ENCODE measurements around the gene PSMB9.
"Not testable (repeated sequence)": the region's sequence is repeated elsewhere in the genome, so short reads cannot be mapped to it uniquely, and the experiment has no call there.

Gene PSMB9

GRCh38 chr6:32853541-32854375 is at the start of gene PSMB9, which contains the start of gene TAP1:
PSMB9 (plus strand) TSS chr6:32854192; CDS start chr6:32854230, 38 bp downstream.
TAP1 (minus strand) TSS chr6:32853704; CDS start chr6:32853636, 68 bp downstream.
- DNase-seq = no peak

DNA sequence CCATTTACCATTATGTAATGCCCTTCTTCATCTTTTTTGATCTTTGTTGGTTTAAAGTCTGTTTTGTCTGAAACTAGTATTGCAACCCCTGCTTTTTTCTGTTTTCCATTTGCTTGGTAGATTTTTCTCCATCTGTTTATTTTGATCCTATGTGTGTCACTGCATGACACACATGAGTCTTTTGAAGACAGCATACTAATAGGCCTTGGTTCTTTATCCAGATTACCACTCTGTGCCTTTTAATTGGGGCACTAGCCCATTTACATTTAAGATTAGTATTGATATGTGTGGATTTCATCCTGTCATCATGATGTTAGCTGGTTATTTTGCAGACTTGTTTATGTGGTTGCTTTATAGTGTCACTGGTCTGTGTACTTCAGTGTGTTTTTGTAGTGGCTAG is 48.6 kb upstream of the PSMB9 start:
- not testable (repeated sequence) for DNase-seq

DNA sequence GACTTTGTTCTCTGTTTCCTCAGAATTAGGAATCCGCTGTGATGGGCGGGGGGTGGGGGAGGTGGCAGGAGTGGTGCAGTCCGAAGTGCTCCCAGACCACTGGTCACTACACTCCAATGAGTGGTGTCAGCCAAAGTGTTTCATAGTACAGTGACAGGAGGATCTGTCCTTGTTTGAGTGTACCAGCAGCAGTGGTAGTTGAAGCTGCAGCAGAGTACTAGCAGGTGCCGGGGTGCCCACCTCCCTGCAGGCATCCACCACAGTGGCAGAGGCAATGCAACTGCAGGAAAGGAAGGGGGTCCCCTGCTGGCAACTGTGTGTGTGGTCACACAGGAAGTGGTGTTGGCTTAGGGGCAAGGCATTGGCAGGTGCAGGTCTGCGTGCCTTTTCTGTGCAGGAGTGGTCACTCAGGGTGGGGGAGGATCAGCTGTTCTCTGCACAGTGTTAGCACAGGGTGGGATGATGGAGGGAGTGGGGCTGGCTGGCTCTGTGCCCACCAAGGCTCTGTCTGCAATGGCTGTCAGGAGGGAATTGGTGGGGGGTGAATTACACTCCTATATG is 46.9 kb upstream of the PSMB9 start:
- no peak for DNase-seq

DNA sequence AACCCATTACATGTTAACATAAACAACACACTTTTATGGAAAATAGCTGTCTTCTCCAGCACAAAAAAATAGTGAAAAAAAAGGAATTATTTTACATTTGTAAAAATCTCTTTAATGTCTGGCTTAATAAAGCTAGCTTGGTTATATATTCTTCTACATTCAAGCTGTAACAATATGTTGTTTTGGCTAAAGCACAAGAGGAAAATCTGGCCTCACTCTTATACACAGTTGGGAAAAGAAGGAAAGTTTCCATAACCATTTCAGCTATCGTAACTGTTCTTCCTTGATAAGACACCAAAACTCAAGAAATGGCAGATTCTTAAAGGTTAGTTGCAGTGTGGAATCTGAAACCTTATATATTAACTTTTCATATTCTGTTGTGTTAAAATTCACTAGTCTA is 44.8 kb upstream of the PSMB9 start:
- no peak for DNase-seq

GRCh38 chr6:32814145-32814544 is 39.8 kb upstream of the PSMB9 start:
- no peak for DNase-seq

DNA sequence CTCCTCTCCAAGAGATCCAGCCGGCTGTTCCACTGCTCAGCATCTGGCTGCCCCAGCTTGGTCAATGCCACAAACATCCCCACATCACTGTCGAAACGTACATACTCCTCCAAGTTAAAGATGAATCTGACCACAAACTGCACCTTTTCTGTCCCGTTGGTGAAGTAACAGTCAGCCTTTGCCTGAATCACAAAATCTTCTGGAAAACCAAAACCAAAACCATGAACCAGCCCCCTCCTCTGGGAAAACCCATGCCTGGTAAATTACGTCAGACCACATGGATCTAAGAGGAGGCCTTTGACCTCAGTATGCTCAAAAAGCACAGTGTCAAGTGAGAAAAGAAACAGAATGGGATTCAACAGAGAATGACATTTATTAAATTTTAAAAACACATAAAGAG is 38.9 kb upstream of the PSMB9 start:
- DNase-seq = no peak

DNA sequence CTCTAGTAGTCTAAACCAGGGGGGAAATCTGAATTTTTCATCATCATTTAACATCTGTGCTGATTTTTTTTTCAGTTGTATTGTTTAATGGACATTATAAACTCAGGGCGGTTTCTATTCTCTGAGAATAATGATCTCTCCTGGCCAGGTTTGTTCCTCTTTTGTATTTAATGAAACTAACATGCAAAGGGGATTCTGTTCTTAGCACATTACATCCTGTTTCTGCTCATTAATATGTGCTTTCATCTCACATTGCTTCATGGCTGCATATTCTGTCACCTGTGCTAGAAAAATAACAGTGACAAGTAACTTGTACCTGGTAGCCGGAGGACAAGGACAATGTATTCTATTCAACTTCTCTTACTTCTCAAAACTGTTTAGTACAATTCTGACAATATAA is 38.0 kb upstream of the PSMB9 start:
- no peak for DNase-seq

DNA sequence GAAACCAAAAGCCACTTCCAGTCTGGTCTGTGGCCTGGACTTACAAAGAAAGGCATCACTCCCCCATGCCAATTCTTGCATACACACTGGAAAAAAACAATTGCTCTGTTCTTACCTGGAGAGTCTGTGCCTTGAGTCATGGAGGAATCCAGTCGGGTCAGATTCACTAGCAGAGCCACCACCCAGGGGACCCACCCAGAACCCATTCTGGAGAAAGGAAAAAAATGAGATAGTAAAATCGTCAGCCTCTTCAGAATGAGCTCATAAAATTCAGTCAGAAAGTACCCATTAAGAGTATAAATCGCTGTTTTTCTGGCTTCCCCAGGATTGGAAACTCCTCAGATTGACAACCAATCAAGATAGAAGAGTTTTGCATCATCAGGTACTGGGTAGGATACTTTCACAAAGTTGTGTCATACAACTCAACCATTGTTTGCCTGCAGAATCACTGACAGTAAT is 37.2 kb upstream of the PSMB9 start, which contains the start of gene HLA-DOB:
HLA-DOB (minus strand) TSS at position 257 of the 459 bp plus-strand sequence; CDS start at position 206, 51 bp downstream.
- no peak for DNase-seq

GRCh38 chr6:32818867-32819266 is 35.1 kb upstream of the PSMB9 start:
- DNase-seq = no peak

- no peak for DNase-seq
Observed at GRCh38 chr6:32819729-32820128, 34.3 kb upstream of the PSMB9 start.

- DNase-seq = no peak
Observed at GRCh38 chr6:32825966-32826365, 28.0 kb upstream of the PSMB9 start.

DNA sequence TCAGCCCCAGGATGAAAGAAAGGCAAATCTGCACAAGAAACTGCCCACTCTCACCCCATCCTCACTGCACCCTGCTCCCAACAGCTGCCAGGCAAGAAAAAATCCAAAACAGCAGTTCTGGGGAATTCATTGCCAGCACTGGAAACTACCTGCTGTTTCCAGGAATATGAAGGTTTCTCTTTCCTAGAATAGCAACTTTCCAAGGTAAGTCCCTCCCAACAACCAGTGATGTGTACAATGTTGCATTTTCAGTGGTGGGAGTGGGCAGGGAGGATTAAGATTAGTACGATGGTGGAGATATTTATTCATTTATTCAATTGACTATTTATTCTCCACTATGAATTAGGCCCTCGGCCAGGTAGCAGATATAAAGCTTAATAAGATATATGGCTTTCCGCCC is 27.0 kb upstream of the PSMB9 start:
- DNase-seq = no peak

GRCh38 chr6:32829495-32829894 is 24.5 kb upstream of the PSMB9 start:
- no peak for DNase-seq

- no peak for DNase-seq
Observed at GRCh38 chr6:32830017-32830416, 24.0 kb upstream of the PSMB9 start.

GRCh38 chr6:32830936-32831335 is 23.1 kb upstream of the PSMB9 start:
- DNase-seq = no peak

GRCh38 chr6:32832535-32832934 is 21.5 kb upstream of the PSMB9 start:
- DNase-seq = no peak

- DNase-seq = no peak
Observed at GRCh38 chr6:32833664-32834063, 20.3 kb upstream of the PSMB9 start.

- no peak for DNase-seq
Observed at GRCh38 chr6:32835167-32835893, 18.7 kb upstream of the PSMB9 start.

DNA sequence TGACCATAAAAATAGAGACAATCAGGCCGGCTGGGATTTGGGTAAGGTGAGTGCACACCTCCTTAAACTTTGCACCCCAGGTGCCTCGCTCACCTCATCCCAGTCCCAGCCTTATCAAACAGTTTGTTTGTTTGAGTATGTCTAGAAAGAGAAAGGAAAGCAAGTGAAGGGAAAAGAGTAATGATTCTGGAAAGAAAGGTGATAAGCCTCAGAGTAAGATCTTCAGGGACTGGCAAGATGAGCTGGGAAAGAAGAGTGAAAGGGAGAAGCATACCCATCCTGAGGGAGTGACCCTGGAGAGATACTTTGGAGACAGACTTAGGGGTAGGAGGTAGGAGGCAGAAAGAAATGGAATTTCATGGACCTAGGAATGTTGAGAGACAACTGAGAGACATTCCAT is 17.1 kb upstream of the PSMB9 start:
- no peak for DNase-seq

- no peak for DNase-seq
Observed at GRCh38 chr6:32837651-32838113, 16.3 kb upstream of the PSMB9 start.

DNA sequence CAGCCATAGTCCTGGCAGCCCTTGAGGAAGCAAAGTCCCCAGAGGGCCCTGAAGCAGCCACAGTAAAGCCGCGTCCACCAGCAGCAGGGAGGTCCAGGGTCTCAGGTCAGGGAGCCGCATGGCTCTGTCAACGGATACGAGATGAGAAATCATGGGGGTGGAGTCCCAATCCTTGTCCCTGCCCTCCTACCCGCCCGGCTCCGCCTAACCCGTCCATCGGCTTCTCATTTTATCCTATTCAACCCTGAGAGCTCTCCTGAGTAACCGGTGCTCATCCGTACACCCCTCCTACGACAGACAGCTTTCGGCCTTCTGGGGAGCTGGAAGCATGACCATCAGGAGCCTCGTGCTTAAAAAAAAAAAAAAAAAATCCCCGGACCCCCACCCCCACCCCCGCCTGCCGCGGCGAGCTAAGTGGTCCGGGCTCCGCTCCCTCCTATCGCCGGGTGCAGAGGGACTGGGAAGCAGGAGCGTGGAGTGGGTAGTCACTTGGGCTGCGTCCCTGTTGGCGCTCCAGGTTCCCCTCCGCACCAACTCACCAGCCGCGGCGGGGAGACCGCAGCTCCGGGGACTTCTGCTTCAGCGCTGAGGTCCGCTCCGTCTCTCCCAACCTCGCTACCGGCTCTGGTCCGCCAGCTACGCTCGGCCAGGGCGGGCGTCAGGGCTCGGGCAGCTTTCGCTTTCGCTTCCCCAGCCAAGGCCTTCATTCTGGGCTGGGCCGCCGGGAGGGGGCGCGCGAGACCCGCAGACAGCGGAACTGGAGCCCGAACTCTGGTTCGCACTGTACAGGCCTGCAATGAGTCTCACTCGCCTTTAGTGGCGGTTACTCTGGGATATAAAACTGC is 15.7 kb upstream of the PSMB9 start, which contains the start of gene TAP2:
TAP2 (minus strand) TSS at position 626 of the 845 bp plus-strand sequence; CDS start at position 120, 506 bp downstream.
- peak; percentile 59 for DNase-seq

DNA sequence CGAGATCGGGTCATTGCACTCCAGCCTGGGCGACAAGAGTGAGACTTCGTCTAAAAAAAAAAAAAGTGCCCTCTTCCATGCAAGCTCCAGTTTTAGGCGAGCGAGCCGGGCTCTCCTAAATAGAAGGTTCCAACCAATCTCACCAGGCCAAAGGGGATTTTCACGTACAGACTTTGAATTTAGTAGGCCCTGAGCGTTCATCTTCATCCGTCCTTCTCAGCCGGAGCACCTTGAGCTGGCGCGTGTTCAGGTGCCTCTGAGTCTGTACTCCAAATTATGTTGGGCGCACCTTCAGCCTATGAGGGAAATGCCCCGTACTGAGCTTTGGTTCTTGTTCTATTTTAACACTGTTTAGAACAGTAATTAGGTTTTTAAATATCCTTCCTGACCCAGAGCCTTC is 14.6 kb upstream of the PSMB9 start:
- DNase-seq = no peak
